ENCODE data around the gene STX10.

Gene STX10

GRCh38 chr19:13099073-13099999, 50.8 kb downstream of the STX10 start:
- TF ChIP-seq POLR2A (IDR thresholded peaks at IDR 0.05; ENCODE audit: low read depth, low read length) = no peak
- no peak for DNase-seq (ENCODE audit: insufficient read length, low spot score)
- FAIRE-seq = no peak

GRCh38 chr19:13098277-13099072, 51.7 kb downstream of the STX10 start:
- DNase-seq (ENCODE audit: insufficient read length, low spot score) (no peak), FAIRE-seq (no peak)
- no peak for TF ChIP-seq POLR2A (IDR thresholded peaks at IDR 0.05; ENCODE audit: low read depth, low read length)

DNA sequence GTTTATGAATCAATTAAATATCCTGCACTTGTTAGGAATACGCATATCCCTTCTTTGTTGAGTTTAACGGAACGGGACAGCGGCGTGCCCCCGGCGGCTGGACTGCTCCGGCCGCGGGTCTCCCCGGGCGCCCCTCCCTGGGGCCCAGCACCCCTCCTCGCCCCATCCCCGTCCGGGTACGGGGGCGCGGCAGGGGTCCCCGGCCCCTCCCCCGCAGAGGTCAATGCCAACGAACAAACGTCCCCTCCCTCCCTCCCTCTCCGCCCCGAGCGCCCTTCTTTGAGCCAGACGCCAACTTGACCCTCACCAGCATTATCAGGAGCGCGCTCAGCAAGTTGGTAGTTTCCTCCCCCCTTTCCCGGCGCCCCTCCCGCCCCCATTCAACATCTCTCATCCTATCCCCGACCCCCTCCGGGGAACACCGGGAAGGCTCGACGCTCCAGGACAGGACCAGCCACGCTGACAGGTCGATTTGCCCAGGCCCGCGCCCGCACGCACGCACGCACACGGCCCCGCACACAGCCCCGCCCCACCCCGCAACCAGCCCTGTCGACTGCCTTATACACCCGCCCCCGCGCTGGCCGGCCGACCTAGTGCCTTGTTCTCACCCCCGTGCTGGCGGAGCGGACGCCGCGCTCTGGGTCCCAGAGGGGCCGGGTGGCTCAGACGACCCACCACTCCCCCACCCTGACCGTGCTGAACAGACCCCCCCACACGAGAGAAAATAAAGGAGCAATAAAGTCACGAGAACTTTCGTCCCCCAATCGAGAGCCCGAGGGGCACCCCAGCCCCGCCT, 52.5 kb downstream of the STX10 start:
- TF ChIP-seq POLR2A (IDR thresholded peaks at IDR 0.05; ENCODE audit: low read depth, low read length) = no peak
- no peak for DNase-seq (ENCODE audit: insufficient read length, low spot score)
- no peak for FAIRE-seq

GRCh38 chr19:13097033-13097462, 53.1 kb downstream of the STX10 start:
- FAIRE-seq (no peak), DNase-seq (ENCODE audit: insufficient read length, low spot score) (no peak)
- no peak for TF ChIP-seq POLR2A (IDR thresholded peaks at IDR 0.05; ENCODE audit: low read depth, low read length)

DNA sequence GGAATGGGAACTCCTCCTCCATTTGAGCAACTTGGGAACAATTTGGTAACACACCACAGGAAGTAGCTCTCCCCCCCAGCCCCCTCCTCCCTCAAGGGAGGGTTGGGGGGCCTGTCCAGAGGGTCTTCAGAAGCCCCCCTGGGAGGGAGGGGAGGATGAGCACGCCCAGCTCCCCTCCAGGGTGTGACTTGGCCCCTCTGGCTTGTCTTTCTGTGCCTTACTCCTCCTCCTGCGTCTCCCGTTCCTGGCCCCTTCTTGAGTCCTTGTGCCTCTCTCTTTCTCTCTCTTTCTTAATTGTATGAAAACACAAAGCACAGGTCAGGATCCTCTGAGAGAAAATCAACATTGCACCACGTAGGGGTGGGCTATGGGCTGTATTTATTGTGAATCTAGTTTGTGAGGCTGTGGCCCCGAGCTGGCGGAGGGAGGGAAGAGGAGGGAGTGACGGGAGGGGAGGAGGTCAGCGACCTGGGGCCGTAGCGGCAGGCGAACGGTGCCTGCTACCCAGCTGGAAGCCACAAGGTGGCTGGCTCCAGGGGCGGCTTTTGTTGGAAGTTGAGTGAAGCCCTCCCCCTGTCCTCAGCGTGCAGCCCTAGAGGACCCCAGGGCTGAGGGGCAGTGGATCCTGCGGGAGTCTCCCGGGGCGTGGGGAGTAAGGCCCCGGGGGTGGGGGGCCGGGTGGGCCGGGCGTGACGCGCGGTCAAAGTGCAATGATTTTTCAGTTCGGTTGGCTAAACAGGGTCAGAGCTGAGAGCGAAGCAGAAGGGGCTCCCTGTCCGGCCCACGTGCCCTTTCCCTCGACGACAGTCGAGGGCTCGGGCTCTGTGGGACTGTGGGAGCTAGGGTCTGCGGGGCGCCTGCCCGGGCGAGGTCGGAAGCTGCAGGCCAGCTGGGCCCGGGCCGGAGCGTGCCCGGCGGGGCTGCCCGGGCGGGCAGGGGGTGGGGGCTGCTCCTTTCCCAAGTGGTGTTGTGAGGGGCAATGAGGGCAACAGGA, 53.9 kb downstream of the STX10 start:
- DNase-seq (ENCODE audit: insufficient read length, low spot score) = no peak
- no peak for TF ChIP-seq POLR2A (IDR thresholded peaks at IDR 0.05; ENCODE audit: low read depth, low read length)
- no peak for FAIRE-seq

DNA sequence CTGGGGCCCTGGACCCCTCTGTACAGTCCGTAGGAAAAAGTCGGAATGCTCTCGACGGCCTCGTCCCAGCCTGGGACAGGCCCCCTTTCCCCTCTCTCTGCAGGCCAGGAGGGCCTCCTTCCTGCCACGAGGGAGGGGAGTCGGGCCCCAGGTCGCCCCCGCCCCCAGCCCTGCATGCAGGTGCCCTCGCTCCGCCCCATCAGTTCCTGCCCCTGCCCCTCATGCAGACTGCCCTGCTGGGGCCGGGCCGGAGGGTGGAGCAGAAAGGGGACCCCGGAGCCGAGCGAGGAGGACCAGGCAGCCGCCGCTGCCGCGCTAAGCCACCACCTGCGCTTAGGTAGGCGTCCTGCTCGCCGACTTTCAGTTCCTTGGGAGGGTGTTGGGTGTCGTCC, 54.8 kb downstream of the STX10 start:
- no peak for DNase-seq (ENCODE audit: insufficient read length, low spot score)
- no peak for FAIRE-seq
- no peak for TF ChIP-seq POLR2A (IDR thresholded peaks at IDR 0.05; ENCODE audit: low read depth, low read length)

- TF ChIP-seq POLR2A (IDR thresholded peaks at IDR 0.05; ENCODE audit: low read depth, low read length) = no peak
- DNase-seq (ENCODE audit: insufficient read length, low spot score) = no peak
- no peak for FAIRE-seq
Observed at GRCh38 chr19:13094771-13095392, 55.3 kb downstream of the STX10 start.

DNA sequence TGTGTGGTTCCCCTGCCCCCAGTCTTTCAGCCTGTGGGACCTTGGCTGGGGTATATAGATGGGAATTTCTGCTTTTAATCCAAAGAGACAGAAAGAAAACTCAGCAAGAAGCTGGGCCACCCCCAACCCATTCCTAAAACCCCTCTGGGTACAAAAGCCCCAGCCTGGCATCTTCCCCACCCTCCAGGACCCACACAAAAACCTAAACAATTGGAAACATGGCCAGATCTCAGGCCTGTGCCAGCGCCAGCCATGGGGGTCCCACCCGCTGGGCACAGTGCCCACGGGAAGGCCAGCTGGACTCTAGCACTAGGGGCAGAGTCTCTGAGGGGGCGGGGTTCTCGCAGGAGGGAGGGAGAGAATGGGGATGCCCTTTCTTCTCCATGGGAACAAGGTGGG, 56.1 kb downstream of the STX10 start:
- FAIRE-seq = no peak
- no peak for TF ChIP-seq POLR2A (IDR thresholded peaks at IDR 0.05; ENCODE audit: low read depth, low read length)
- DNase-seq (ENCODE audit: insufficient read length, low spot score) = no peak

Data from H54 (cell line).